OCI-LY3 (cell line): Measurements from ENCODE around the gene CLIC1.

Source experiments
- CTCF ChIP-seq: fragments of 200-600, 300-600 bp; sonication (generic); IDR thresholded peaks from 2 replicates; pipeline ENCODE4 v1.5.1; 2014; ENCODE audit warnings: antibody characterized with exemption, low read length, low read depth
- EZH2phosphoT487 ChIP-seq: fragments of 200-600 bp; shearing (Covaris generic); IDR thresholded peaks from 2 replicates; pipeline ENCODE4 v1.6.1; 2018; ENCODE audit warnings: antibody characterized with exemption, mixed run types, low read depth

GRCh38 chr6:31741815-31742214 is 5.5 kb upstream of the CLIC1 start:
- TF ChIP-seq CTCF (no peak), EZH2phosphoT487 (no peak)
